GM10266 (cell line): ENCODE measurements around the gene ANKRD11.
"Not testable (repeated sequence)": the region's sequence is repeated elsewhere in the genome, so short reads cannot be mapped to it uniquely, and the experiment has no call there.

Experiments
- DNase-seq: peaks from one replicate; pipeline ENCODE4 v3.0.0; 2012; ENCODE audit errors: extremely low spot score
- CTCF ChIP-seq: IDR thresholded peaks from 2 replicates; pipeline ENCODE4 v1.5.1; 2012; ENCODE audit warnings: mild to moderate bottlenecking, low read depth; ENCODE audit not compliant: control insufficient read depth, insufficient read depth; ENCODE audit errors: missing control alignments

Gene ANKRD11

GRCh38 chr16:89365044-89365467 is 125.3 kb downstream of the ANKRD11 start:
- peak; percentile 63 for DNase-seq

GRCh38 chr16:89364606-89365005 is 125.8 kb downstream of the ANKRD11 start:
- DNase-seq = no peak
- TF ChIP-seq CTCF = no peak

More at GRCh38 chr16:89365044-89365467, 125.3 kb downstream of the ANKRD11 start:
- no peak for TF ChIP-seq CTCF

GRCh38 chr16:89363621-89364393 is 126.6 kb downstream of the ANKRD11 start:
- TF ChIP-seq CTCF = no peak
- no peak for DNase-seq

GRCh38 chr16:89362540-89363223 is 127.7 kb downstream of the ANKRD11 start:
- not testable (repeated sequence) for DNase-seq

- DNase-seq = peak; percentile 76
- no peak for TF ChIP-seq CTCF
Observed at GRCh38 chr16:89361751-89362539, 128.4 kb downstream of the ANKRD11 start.

- DNase-seq = peak; percentile 82
- no peak for TF ChIP-seq CTCF
Observed at GRCh38 chr16:89360760-89361435, 129.5 kb downstream of the ANKRD11 start.
